OCI-LY1 (cell line): Measurements from ENCODE around the gene CHMP3.

ENCODE experiments used
- EZH2 ChIP-seq: fragments of 200-600 bp; sonication (generic), shearing (Covaris generic); IDR thresholded peaks from 2 replicates; pipeline ENCODE4 v1.8.0; 2017; ENCODE audit warnings: borderline replicate concordance, mixed run types, mild to moderate bottlenecking, antibody characterized with exemption, low read length, moderate library complexity, mixed read lengths
- TF ChIP-seq, protein P1 (sequence below): fragments of 200-600 bp; sonication (generic), shearing (Covaris generic); IDR thresholded peaks from 2 replicates; pipeline ENCODE4 v1.5.1; 2017; ENCODE audit warnings: mild to moderate bottlenecking, antibody characterized with exemption, low read length, moderate library complexity, mixed read lengths

GRCh38 chr2:86522711-86523110, 40.5 kb downstream of the CHMP3 start:
- TF ChIP-seq, protein P1, sequence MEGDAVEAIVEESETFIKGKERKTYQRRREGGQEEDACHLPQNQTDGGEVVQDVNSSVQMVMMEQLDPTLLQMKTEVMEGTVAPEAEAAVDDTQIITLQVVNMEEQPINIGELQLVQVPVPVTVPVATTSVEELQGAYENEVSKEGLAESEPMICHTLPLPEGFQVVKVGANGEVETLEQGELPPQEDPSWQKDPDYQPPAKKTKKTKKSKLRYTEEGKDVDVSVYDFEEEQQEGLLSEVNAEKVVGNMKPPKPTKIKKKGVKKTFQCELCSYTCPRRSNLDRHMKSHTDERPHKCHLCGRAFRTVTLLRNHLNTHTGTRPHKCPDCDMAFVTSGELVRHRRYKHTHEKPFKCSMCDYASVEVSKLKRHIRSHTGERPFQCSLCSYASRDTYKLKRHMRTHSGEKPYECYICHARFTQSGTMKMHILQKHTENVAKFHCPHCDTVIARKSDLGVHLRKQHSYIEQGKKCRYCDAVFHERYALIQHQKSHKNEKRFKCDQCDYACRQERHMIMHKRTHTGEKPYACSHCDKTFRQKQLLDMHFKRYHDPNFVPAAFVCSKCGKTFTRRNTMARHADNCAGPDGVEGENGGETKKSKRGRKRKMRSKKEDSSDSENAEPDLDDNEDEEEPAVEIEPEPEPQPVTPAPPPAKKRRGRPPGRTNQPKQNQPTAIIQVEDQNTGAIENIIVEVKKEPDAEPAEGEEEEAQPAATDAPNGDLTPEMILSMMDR = no peak
- no peak for TF ChIP-seq EZH2
